Measurements from ENCODE around the gene ZNF268. TPM values are rescaled to one million over a fixed set of nuclear protein-coding genes. Genes with fewer than 3 reads are reported as not detected.

The ZNF268 gene
- total RNA-seq, 1 experiment from 2014 or later, result 12.2 TPM

DNA sequence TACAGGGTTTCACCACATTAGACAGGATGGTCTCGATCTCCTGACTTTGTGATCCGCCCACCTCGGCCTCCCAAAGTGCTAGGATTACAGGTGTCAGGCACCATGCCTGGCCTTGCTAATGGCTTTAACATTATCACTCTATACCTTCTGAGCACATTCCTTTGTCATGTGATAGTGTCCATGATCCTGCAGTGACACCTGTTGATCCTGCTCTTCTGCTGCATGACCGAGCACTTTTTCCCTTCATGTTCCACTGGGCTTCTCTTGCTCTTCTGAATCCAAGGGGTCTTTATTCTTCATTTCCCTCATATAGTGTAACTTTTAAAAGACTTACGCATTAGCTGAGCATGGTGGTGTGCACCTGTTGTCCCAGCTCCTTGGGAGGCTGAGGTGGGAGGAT lies 11.6 kb downstream of the ZNF268 start:
- Histone ChIP-seq H3K36me3 (ENCODE audit: control insufficient read depth in 1 of 2, insufficient read depth in 2 of 2, low read length in 2 of 2) (peaks cover 29 to 38% of the 10 kb centered on the region in 2 experiments), H3K4me3 (replicated peaks in 1 of 2; ENCODE audit: low read depth in 1 of 2, low read length in 2 of 2) (no peak overlapping the region), H3K9ac (ENCODE audit: low read length) (no peak overlapping the region), H3K27me3 (ENCODE audit: insufficient read depth, low read length) (no peaks in the 10 kb centered on the region), H2AFZ (ENCODE audit: low read depth, low read length, poor library complexity, severe bottlenecking) (no peak overlapping the region), H3K4me1 (ENCODE audit: control insufficient read depth in 1 of 2, insufficient read depth in 2 of 2, low read length in 2 of 2) (no peaks in the 10 kb centered on the region), H3K4me2 (ENCODE audit: low read length) (no peak overlapping the region), H3K79me2 (ENCODE audit: insufficient read depth, low read length) (no peaks in the 10 kb centered on the region), H4K20me1 (ENCODE audit: insufficient read depth) (no peaks in the 10 kb centered on the region), H3K9me3 (ENCODE audit: control insufficient read depth in 1 of 2, insufficient read depth in 1 of 2, low read depth in 1 of 2, low read length in 2 of 2) (peaks cover 17 to 41% of the 10 kb centered on the region in 2 experiments; a peak in 3 of 4 replicates), H3K27ac (ENCODE audit: low read depth, low read length) (no peak overlapping the region), H3K9me2 (ENCODE audit: insufficient read depth) (no peaks in the 10 kb centered on the region)
- POLR2A ChIA-PET, result no interaction called here
- intact Hi-C loops (cut with micrococcal nuclease), result no loop called here
- TF ChIP-seq ZFX (IDR thresholded peaks at IDR 0.05) (no peak), TCF7L2 (IDR thresholded peaks at IDR 0.05; ENCODE audit: borderline replicate concordance, extremely low read depth, insufficient read depth, insufficient read length) (no peak), SIN3A (IDR thresholded peaks at IDR 0.05; ENCODE audit: low read depth) (no peak), SRF (IDR thresholded peaks at IDR 0.05; ENCODE audit: low read depth) (no peak), YY1 (IDR thresholded peaks at IDR 0.05; ENCODE audit: extremely low read depth, insufficient replicate concordance, low read depth, low read length) (no peak), RAD21 (IDR thresholded peaks at IDR 0.05; ENCODE audit: low read depth) (no peak)
- TF ChIP-seq, protein P1, sequence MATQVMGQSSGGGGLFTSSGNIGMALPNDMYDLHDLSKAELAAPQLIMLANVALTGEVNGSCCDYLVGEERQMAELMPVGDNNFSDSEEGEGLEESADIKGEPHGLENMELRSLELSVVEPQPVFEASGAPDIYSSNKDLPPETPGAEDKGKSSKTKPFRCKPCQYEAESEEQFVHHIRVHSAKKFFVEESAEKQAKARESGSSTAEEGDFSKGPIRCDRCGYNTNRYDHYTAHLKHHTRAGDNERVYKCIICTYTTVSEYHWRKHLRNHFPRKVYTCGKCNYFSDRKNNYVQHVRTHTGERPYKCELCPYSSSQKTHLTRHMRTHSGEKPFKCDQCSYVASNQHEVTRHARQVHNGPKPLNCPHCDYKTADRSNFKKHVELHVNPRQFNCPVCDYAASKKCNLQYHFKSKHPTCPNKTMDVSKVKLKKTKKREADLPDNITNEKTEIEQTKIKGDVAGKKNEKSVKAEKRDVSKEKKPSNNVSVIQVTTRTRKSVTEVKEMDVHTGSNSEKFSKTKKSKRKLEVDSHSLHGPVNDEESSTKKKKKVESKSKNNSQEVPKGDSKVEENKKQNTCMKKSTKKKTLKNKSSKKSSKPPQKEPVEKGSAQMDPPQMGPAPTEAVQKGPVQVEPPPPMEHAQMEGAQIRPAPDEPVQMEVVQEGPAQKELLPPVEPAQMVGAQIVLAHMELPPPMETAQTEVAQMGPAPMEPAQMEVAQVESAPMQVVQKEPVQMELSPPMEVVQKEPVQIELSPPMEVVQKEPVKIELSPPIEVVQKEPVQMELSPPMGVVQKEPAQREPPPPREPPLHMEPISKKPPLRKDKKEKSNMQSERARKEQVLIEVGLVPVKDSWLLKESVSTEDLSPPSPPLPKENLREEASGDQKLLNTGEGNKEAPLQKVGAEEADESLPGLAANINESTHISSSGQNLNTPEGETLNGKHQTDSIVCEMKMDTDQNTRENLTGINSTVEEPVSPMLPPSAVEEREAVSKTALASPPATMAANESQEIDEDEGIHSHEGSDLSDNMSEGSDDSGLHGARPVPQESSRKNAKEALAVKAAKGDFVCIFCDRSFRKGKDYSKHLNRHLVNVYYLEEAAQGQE (IDR thresholded peaks at IDR 0.05; ENCODE audit: low read depth), result no peak
- TF ChIP-seq, protein P2, sequence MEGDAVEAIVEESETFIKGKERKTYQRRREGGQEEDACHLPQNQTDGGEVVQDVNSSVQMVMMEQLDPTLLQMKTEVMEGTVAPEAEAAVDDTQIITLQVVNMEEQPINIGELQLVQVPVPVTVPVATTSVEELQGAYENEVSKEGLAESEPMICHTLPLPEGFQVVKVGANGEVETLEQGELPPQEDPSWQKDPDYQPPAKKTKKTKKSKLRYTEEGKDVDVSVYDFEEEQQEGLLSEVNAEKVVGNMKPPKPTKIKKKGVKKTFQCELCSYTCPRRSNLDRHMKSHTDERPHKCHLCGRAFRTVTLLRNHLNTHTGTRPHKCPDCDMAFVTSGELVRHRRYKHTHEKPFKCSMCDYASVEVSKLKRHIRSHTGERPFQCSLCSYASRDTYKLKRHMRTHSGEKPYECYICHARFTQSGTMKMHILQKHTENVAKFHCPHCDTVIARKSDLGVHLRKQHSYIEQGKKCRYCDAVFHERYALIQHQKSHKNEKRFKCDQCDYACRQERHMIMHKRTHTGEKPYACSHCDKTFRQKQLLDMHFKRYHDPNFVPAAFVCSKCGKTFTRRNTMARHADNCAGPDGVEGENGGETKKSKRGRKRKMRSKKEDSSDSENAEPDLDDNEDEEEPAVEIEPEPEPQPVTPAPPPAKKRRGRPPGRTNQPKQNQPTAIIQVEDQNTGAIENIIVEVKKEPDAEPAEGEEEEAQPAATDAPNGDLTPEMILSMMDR (IDR thresholded peaks at IDR 0.05 in 2 of 3, conservative IDR thresholded peaks at IDR 0.05 in 1 of 3; ENCODE audit: borderline replicate concordance in 1 of 3, insufficient read depth in 1 of 3, low read depth in 2 of 3, low read length in 2 of 3), result no peak
- TF ChIP-seq, protein P3, sequence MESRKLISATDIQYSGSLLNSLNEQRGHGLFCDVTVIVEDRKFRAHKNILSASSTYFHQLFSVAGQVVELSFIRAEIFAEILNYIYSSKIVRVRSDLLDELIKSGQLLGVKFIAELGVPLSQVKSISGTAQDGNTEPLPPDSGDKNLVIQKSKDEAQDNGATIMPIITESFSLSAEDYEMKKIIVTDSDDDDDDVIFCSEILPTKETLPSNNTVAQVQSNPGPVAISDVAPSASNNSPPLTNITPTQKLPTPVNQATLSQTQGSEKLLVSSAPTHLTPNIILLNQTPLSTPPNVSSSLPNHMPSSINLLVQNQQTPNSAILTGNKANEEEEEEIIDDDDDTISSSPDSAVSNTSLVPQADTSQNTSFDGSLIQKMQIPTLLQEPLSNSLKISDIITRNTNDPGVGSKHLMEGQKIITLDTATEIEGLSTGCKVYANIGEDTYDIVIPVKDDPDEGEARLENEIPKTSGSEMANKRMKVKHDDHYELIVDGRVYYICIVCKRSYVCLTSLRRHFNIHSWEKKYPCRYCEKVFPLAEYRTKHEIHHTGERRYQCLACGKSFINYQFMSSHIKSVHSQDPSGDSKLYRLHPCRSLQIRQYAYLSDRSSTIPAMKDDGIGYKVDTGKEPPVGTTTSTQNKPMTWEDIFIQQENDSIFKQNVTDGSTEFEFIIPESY (IDR thresholded peaks at IDR 0.05; ENCODE audit: extremely low read depth, insufficient replicate concordance, low read length), result no peak
- DNase-seq (ENCODE audit: low read depth, low spot score) (no peak), ATAC-seq (no peak)
- RAD21 ChIA-PET (ENCODE audit: low non-redundant PET in 1 of 2, low total read pairs in 2 of 2, uncharacterized antibody in 2 of 2, unreplicated experiment in 2 of 2), result no interaction called here
- CTCF ChIA-PET, result no interaction called here
- BruUV-seq (replicated peaks), result no TSS peak

Measured in HCT116 (cell line).